ENCODE results near the gene NAALADL2.
"Not testable (repeated sequence)": the region's sequence is repeated elsewhere in the genome, so short reads cannot be mapped to it uniquely, and the experiment has no call there.

The NAALADL2 gene

GRCh38 chr3:175391601-175392000 is 532.5 kb downstream of the NAALADL2 start:
- DNase-seq: no peak

- DNase-seq: no peak
These were observed 533.5 kb downstream of the NAALADL2 start for GRCh38 chr3:175392653-175393052.

GRCh38 chr3:175397372-175397771 is 538.2 kb downstream of the NAALADL2 start:
- DNase-seq: no peak

DNA sequence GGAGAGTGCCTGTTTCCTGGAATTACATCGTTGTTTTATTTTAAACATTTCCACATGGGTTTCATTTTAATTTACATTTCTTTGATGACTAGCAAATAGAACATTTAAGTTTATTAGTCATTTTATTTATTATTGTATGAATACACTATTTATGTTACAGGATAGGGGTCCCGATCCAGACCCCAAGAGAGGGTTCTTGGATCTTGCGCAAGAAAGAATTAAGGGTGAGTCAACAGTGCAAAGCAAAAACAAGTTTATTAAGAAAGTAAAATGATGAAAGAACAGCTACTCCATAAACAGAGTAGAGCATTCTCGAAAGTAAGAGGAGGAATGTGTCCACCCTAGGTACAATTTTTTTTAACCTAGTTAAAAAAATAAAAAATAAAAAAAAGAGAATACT is 539.5 kb downstream of the NAALADL2 start:
- DNase-seq: no peak

DNA sequence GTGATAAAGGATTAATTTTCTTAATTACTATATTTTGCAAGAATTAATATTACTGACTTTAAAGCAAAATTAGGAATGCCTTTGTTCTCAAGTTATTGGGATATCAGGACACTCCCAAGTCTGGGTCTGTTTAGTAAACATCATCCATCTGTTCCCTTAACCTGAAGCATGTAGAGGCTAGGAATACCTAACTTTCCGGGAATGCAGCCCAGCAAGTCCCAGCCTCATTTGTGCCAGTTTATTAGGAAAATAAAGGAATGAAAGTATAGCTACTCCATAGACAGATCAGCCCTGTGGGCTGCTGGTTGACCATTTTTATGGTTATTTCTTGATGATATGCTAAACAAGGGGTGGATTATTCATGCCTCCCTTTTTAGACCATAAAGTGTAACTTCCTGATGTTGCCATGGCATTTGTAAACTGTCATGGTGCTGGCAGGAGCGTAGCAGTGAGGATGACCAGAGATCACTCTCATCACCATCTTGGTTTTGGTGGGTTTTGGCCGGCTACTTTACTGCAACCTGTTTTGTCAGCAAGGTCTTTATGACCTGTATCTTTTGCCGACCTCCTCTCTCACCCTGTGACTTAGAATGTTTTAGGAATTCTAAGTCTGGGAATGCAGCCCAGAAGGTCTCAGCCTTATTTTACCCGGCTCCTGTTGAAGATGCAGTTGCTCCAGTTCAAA is 540.2 kb downstream of the NAALADL2 start:
- DNase-seq: no peak

- DNase-seq: no peak
These were observed 544.9 kb downstream of the NAALADL2 start for GRCh38 chr3:175404027-175404426.

DNA sequence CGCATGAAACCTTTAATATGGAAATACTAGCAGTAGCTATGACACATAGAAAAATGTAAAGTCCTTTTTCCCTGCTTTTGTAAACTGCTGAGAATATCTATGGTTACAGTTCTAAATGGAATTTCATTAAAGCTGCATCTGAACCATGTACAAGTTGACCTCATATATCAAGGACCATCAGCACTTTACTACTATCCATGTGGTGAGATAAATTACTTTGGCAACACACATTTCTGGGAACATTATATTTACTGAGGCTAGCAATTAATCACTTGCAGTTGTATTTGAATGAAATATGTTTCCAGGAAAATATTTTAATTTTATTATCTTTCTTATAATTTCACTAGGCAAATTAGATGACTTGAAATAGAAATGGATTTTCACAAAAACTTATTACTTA is 545.5 kb downstream of the NAALADL2 start:
- DNase-seq: no peak

- DNase-seq: no peak
These were observed 551.1 kb downstream of the NAALADL2 start for GRCh38 chr3:175410251-175410650.

DNA sequence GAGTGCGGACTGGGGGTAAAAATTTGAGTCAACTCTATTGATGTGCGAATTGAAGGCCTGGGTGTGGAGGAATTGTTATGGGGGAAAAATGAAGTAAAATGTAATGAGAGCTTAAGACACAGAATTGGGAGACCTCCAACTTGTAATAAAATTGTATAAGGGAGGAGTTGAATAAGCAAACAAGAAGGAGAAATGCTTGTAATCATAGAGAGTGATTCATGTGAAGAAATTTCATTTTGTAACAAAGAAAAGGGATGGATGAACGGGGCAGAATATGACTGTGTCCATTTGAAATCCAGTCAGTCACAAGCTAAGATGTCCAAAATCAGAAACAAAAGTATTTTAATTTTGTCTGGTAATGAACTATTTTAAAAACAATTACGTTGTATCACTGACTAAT is 552.3 kb downstream of the NAALADL2 start:
- DNase-seq: no peak

GRCh38 chr3:175411946-175412345 is 552.8 kb downstream of the NAALADL2 start:
- no peak for DNase-seq

GRCh38 chr3:175413926-175414325 is 554.8 kb downstream of the NAALADL2 start:
- no peak for DNase-seq

DNA sequence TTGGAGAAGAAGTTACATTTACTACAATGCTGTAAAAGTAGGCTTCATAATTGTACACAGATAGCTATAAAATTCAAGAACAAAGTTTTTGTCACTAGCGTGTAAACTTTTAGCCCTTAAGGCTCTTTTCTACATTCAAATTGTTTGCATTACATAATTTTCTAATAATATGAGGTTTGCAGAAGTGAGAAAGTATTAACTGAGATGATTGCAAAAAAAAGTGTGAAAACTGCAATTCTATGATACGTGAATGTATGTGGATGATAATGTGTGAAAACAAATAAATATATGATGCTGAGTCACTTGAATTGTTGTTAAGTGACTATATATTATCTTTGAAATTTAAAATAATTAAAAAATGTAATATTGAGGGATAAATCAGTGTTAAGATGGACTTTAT is 557.5 kb downstream of the NAALADL2 start:
- no peak for DNase-seq

DNA sequence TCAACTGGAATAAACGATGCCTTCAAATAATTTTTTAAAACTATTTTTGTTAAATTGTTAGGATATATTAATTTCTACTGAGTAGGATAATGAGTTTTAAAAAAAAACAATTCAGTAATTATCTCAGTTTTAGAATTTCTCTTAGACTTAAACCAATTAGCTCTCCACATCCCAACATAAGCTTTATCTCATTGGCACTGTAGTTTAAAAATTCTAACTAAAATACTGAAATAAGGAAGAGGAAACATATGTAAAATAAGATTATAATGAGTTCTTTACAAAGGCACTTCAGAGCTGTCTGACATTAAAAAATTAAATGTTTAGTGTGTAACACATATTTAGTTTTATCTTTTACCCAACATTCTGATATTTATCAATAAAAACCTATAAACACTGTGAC is 558.3 kb downstream of the NAALADL2 start:
- DNase-seq: no peak

DNA sequence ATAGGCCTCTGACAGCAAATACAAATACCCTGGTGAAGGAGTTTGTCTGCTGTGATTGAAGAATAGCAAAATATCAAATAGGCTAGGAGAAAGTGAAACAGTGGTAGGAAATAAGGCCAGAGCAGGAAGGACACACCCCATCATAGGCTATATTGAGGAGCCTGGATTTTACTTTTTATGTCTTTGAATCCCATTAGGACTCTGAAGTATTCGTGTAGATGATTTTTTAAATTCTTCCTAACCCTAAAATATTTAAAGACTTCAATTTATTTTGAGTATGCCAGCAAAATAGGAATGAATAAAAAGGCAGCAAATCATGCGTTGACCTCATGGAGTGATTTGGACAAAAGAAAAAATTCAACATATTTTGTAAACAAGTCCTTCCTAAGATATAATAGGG is 562.8 kb downstream of the NAALADL2 start:
- DNase-seq: no peak

DNA sequence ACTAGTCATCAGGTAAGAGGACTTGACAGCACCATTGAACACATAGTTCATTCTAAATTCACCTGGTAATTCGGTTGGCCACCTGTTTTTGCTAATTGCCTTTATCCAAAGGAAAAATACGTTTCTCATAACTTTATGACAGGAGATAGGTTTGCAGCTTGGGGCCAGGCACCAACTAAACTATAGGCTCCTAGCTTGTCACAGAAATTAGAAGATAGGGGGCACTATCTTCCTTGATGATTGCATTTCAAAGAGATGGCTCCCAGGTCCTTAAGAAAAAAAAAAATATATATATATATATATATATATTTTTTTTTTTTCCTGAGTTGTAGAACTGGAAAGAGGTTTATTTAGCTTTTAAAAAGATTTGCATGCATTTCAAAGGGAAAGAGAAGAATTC is 563.6 kb downstream of the NAALADL2 start:
- DNase-seq: no peak

GRCh38 chr3:175423848-175424247 is 564.7 kb downstream of the NAALADL2 start:
- DNase-seq: not testable (repeated sequence)

GRCh38 chr3:175426805-175427204 is 567.7 kb downstream of the NAALADL2 start:
- no peak for DNase-seq

DNA sequence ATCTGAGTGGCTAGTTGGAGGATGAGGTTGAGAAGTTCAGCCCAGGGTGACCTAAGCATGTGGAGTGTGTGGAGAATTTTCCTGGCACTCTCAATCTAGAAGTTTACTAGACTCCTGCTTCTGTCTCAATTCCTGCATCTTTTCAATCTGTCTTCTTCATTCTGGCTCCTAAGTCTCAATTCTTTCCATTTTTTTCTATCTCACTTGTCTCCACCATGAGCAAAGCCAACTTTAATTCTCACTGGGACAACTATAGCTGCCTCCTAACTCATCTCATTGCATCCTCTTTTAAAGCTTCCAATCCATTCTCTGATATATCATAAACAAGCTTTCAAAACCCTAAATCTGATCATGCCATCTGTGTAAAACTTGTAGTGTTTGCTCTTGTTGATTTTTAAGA is 569.3 kb downstream of the NAALADL2 start:
- DNase-seq: no peak

- DNase-seq: peak; percentile 42
These were observed 572.0 kb downstream of the NAALADL2 start for GRCh38 chr3:175430983-175431773.

DNA sequence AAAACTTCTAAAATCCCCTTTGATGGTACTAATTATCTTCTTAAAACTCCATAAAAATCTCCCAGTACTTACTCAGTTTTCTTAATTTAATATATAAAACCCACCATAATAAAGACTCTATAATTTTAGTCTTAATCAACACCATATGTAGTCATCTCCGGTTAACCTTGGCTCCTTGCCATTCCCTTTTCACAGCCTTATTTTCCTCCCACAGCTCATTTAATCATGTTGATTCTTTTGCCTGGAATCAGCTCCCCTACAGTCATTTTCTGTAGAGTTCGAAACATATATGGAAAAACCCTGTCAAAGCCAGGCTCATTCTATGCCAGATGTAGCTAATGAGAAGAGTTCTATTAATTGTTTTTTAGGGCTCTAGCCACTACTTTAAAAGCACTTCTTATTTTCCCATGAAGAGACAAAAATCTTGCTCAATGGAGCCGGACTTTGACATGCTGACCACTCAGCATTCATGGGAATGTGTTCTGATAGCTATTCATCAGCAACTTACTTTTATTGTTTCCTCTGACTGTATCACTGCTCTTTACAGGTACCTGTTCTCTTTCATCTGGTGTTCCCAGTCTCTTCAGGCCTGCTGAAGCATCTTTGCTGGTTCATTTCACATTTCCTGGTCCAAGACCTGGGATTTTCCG is 573.4 kb downstream of the NAALADL2 start:
- no peak for DNase-seq

DNA sequence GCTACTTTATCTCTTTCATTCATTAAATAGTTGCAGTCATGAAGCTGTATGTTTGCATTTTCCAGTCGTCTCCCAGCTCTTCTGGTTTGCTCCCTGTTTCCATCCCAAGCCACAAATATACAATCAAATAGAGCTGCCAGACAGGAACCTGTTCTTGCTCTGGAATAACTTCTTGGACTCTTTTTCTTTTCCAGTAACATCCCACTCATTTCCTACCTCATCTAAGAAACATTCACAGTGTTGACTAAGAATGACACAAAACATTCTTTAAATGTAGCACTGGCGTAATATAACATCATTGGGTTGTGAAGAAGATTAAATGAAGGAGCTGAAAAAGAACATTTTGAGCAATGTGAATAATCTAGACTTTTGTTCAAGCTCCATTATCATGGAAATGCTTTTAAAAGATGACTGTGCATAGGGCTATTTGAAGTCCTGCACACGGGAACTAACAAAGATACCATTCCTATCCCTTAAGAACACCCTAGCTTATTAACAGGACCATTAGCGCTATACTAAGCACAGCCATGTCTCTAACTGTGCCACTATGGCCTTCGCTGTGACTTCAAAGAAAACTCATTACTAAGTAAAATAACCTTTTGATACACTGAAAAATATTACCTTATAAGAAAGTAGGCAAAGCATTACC is 574.0 kb downstream of the NAALADL2 start:
- no peak for DNase-seq

DNA sequence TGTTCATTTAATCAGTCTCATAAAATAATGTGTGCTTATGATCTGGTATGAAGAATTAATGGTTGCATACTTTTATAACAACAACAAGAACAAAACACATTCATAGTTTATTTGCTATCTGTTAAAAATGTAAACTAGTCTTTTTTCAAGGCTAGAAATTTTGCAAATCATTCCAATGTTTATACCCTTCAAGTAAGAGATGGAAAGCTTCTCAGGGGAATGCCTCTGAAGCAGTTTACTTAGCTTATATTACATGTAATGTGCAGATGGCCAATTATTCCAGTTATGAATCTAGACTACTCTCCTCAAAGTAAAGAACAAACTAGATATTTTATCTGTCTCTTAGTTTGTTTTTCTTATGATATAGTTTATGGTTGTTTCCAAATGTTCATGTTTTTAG is 575.4 kb downstream of the NAALADL2 start:
- DNase-seq: no peak

DNA sequence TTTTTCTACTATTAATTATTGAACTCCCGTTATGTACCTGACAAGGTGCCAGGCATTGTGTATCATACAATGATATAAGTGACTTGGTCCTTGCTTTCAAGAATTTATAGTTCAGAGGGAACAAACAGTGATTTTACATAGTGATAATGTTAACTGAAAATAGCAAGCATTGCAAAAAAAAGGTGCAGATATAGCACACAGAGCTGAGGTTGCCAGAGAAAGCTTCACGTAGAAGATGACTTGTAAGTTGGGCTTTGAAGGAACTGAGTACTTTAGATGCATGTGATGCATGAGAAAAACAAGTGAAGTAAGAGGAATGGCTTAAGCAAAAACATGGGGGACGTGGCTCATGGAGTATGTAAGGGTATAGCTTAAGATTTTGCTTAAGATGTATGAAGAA is 584.5 kb downstream of the NAALADL2 start:
- no peak for DNase-seq

DNA sequence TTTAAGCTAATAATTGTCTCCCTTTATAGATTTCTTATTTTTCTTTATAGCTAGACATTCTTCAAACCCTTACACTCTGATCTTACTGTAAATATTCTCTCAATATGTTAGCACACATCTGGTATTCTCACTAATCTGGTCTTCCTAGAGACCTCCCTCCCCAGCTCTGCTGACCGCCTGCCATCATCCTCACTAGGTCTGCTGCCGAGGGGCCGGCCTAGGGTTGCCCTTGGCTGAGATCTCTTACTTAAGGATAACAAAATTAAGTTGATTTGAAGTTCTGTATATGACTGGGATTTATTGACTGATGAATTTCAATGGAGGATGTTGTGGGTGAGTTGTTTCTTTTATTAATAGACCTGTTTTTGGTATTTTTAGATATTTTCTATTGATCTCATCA is 586.6 kb downstream of the NAALADL2 start:
- DNase-seq: no peak

Data from left hindlimb (tissue), 1 donor.